ENCODE data around the gene DHRSX.
"Not testable (repeated sequence)": the region's sequence is repeated elsewhere in the genome, so short reads cannot be mapped to it uniquely, and the experiment has no call there.

Gene DHRSX

DNA sequence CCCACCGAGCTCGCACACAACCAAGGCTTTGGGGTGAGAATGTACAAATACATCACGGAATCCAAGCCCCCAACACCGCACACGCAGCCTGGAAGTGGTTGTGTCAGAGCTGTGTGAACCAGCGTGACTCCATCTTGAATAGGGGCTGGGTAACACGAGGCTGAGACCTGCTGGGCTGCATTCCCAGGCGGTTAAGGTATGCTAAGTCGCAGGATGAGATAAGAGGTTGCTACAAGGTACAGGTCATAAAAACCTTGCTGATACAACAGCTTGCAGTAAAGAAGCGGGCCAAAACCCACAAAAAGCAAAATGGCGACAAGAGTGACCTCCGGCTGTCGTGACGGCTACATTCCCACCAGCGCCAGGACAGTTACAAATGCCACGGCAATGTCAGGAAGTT, 258.4 kb downstream of the DHRSX start:
- no peak for DNase-seq

GRCh38 chrX:2241496-2241895, 259.3 kb downstream of the DHRSX start:
- not testable (repeated sequence) for DNase-seq

DNA sequence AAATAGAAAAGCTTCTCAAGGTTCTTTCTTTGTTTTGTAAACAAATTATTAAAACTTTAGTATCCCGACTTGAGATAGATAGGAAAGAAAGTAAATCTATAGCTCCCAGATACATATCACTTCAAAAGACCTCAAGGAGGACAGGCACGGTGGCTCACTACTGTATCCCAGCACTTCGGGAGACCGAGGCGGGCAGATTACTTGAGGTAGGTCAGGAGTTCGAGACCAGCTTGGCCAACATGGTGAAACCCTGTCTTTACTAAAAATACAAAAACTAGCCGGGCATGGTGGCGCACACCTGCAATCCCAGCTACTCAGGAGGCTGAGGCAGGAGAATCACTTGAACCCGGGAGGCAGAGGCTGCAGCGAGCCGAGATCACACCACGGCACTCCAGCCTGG, 260.0 kb downstream of the DHRSX start:
- not testable (repeated sequence) for DNase-seq

DNA sequence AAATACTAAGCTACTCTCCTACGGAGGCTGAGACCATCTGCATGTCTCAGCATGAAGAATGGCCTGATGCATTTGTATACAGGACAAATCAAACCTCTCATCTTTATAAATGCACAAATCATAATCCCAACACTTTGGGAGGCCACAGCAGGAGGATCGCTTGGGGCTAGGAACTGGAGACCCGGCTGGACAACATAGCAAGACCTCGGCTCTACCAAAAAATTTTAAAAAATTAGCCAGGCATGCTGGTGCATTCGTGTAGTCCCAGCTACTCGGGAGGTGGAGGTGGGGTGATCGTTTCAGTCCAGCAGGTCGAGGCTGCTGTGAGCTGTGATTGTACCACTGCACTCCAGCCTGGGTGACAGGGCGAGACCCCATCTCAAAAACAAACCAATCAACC, 262.8 kb downstream of the DHRSX start:
- no peak for DNase-seq

- DNase-seq = no peak
Measured at GRCh38 chrX:2231570-2232192, 269.1 kb downstream of the DHRSX start.

DNA sequence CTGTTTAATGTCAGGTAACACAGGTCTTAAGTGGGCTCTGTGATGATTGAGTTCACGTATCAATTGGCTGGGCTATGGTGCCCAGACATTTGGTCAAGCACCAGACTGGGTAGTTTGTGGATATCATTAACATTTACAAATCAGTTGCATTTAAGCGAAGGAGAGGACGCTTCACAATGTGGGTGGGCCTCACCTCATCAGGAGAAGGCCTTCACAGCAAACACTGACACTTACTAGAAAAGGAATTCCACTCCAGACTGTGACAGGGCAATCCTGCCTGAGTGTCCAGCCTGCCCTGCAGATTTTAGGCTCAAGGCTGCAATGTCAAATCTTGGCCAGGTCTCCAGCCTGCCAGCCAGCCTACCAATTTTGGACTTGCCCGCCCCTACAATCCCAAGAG, 270.3 kb downstream of the DHRSX start:
- DNase-seq = no peak

DNA sequence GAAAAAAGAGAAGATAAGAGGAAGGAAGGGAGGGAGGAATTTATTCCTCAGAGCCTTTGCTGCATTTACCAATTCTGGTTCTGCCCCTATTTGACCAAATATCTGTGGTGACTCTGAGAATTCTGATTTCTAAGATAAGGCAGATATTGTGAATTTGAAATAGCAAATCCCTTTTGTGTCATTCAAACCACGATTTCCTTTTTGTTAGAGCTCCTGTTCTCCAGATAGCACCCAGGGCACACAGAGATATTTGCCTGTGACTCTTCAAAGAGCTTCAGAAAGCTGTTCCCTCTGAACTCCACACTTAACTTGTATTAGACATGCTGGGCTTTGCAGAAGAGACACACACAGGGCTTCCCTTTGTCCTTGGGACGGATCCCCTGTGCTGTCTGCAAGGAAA, 272.2 kb downstream of the DHRSX start:
- DNase-seq = no peak

GRCh38 chrX:2226906-2227656, 273.7 kb downstream of the DHRSX start:
- DNase-seq = no peak

DNA sequence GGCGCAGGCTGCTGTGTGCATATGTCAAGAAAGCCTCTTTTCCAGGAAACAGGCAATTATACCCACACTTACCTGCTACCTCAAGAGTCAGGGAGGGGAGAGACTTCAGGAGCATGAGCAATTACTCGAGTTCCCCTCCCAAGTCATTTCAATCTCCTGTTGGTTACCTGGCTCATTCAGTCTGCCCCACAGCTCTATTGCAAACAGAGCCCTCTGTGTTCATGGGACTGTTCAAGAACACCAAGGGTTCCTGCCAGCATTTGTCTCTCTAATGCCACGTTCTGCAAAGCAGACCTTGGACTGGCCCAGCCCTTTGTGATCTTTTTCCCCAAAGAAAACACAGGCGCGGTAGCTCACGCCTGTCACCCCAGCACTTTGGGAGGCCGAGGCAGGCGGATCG, 274.6 kb downstream of the DHRSX start:
- DNase-seq = no peak

GRCh38 chrX:2224597-2225235, 276.1 kb downstream of the DHRSX start:
- DNase-seq = no peak

GRCh38 chrX:2224161-2224560, 276.6 kb downstream of the DHRSX start:
- DNase-seq = no peak

DNA sequence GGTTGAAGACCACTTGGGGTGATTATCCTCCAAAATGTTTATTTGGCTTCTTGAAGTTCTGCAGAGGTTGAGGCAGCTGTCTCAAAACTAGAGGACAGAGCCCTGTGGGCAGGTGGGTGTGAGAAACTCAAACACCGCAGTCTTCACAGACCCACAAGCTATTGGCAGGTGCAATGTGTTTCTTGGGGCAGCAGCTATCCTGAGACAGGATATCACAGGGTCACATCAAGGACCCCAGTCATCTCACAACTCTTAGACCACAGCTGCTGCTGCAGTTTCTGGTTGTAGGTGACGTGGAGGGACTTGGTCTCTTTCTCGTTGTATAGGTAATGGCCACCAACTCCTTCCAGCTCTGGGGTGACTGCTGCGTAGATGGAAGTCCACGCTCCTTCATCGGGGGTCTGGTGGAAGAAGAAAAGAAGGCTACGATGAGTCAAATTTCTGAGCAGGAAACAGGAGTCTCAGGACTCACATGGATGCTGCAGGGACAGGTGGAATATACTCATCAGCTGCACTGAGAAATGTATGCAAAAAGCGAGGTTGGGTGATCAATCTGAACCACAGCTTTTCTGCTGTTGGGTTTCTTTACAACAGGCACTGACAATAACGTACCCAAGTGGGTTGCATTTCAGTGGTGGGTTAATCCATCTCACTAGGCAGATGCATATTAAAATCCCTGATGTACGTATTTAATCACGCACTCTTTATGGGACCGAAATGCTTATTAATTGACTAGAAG, 279.8 kb downstream of the DHRSX start:
- DNase-seq = no peak

DNA sequence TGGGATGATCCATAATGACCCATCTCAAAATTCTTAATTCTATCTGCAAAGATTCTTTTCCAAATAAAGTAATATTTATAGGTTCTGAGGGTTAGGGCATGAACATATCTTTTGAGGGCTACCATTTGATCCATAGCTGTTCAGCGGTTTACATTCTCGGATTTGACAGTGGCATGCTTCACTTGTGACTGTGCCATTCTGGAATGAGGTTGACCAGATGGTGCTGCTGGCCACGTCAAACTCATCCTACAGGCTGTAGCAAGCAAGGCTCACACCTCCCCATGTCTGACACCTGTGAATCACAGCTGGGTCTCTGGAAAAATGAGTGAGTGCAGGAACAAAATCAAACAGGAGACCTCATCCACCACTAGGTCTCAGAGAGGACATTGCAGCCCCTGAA, 280.5 kb downstream of the DHRSX start:
- no peak for DNase-seq

DNA sequence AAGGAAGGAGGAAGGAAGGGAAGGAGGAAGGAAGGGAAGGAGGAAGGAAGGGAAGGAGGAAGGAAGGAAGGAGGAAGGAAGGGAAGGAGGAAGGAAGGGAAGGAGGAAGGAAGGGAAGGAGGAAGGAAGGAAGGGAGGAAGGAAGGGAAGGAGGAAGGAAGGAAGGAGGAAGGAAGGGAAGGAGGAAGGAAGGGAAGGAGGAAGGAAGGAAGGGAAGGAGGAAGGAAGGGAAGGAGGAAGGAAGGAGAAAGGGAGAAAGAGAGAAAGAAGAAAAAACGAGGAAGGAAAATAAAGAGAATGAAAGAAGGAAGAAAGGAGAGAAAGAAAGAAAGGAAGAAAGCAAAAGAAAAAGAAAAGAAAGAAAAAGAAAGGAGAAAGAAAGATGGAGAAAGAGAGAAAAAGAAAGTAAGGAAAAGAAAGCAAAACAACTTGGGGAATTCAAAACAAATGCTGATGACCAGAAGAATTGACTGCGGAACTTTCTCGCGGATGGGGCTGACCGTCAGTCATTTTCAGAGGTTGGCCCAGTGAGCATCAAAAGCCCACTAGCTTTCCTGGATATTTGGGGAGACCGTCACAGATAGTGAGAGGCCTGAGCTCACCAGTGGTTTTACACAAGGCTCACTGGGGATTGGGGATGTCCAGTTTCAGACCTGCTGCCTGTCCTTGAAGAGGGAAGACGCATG, 286.5 kb downstream of the DHRSX start:
- DNase-seq = not testable (repeated sequence)

- not testable (repeated sequence) for DNase-seq
Measured at GRCh38 chrX:2211667-2212066, 289.1 kb downstream of the DHRSX start.

GRCh38 chrX:2193273-2193592, 307.5 kb downstream of the DHRSX start:
- DNase-seq = no peak

- DNase-seq = no peak
Measured at GRCh38 chrX:2192584-2193272, 308.0 kb downstream of the DHRSX start.

- DNase-seq = no peak
Measured at GRCh38 chrX:2188840-2189239, 311.9 kb downstream of the DHRSX start.

GRCh38 chrX:2188330-2188792, 312.4 kb downstream of the DHRSX start:
- no peak for DNase-seq

DNA sequence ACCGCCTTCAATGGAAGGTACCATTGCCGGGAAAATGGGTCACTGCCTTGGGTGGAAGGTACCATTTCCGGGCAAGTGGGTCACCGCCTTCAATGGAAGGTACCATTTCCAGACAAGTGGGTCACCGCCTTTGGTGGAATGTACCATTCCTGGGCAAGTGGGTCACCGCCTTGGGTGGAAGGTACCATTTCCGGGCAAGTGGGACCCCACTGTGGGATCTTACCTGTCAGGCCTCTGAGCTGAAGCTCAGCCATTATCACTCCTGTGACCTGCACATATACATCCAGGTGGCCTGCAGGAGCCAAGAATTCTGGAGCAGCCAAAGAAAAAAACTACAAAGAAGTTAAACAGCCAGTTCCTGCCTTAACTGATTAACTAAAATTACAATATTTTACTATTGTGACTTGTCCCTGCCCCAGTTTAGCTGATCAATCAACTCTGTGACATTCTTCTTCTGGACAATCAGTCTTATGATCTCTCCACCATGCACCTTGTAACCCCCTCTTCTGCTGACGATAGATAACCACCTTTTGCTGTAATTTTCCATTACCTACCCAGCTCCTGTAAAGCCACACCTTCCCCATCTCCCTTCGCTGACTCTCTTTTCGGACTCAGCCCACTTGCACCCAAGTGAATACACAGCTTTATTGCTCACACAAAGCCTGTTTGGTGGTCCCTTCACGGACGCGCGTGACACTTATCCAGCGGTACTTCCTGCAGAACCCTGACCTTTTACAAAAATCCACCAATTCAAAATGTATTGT, 313.2 kb downstream of the DHRSX start:
- DNase-seq = no peak

DNA sequence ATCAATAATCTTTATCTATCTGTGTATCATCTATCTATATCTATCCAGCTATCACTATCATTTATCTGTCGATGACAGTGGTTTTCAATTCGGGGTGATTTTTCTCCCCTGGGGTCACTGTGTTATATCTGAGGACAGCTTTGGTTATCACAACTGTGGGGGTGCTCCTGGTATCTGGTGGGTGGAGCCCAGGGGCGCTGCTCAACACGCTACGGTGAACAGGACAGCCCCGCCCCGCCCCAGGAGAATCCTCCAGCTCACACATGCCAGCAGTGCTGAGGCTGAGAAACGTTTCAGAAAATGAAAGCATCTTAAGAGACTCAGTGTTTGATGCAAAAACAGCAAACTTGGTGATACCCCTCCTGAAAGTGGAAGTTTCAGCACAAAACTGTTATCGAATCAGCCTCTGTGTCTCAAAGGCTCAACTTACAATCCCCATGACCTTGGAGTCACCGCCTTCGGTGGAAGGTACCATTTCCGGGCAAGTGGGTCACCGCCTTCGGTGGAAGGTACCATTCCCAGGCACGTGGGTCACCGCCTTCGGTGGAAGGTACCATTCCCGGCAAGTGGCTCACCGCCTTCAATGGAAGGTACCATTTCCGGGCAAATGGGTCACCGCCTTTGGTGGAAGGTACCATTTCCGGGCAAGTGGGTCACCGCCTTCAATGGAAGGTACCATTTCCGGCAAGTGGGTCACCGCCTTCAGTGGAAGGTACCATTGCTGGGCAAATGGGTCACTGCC, 315.3 kb downstream of the DHRSX start:
- DNase-seq = no peak
